Suppressor macrophage (primary cell): ENCODE measurements around the gene SDSL.

ENCODE experiments used
- DNase-seq, 4 experiments: peaks; one replicate each; pipeline ENCODE4 v3.0.0-alpha.2; 2020 to 2022

The SDSL gene

GRCh38 chr12:113485330-113485729, 63.1 kb downstream of the SDSL start:
- no peak for DNase-seq

GRCh38 chr12:113486722-113487121, 64.5 kb downstream of the SDSL start:
- DNase-seq: no peak
